Endothelial cell of umbilical vein (primary cell): ENCODE results near the gene ANKDD1A. TPM values are rescaled to one million over a fixed set of nuclear protein-coding genes. Genes with fewer than 3 reads are reported as not detected.

Experiments used
- BruUV-seq: library from RNA; stranded (reverse); fragments of 400-500 nt; replicated peaks from 2 replicates; lab custom pipeline; 2021; lab: Mats Ljungman, UMichigan
- CTCF ChIA-PET: fragments of 300-600, 350-600 bp; sonication (Branson Sonifier 250); formaldehyde crosslinking; loops from one replicate; lab custom pipeline; 2021; ENCODE audit warnings: antibody characterized with exemption, inconsistent platforms; lab: Charles Lee
- POLR2A ChIA-PET: fragments of 300-600, 350-600 bp; sonication (Branson Sonifier 250); formaldehyde crosslinking; loops from one replicate; lab custom pipeline; 2021; ENCODE audit warnings: antibody characterized with exemption, inconsistent platforms; lab: Charles Lee
- DNase-seq: peaks from one replicate; pipeline ENCODE4 v3.0.0-alpha.2; 2011; ENCODE audit warnings: low read depth, low spot score
- FAIRE-seq: peaks from 2 replicates; lab custom pipeline; 2011; peaks lifted over from hg19 to GRCh38; lab: Jason Lieb, UNC
- H2AFZ ChIP-seq: 2 replicates; pipeline ENCODE4 v1.6.0; 2012; ENCODE audit warnings: low read depth, low read length, control low read depth, inconsistent platforms
- H3K27ac ChIP-seq: 2 replicates; pipeline ENCODE4 v1.5.1; 2011; ENCODE audit warnings: low read depth, mild to moderate bottlenecking, control low read depth, low read length, moderate library complexity; ENCODE audit not compliant: insufficient read depth
- H3K27me3 ChIP-seq, 2 experiments: 2 replicates each; pipeline versions ENCODE4 v1.6.0 to v1.6.1; 2011; ENCODE audit warnings: low read length in 2 of 2, mixed read lengths in 1 of 2; ENCODE audit not compliant: control insufficient read depth in 2 of 2, insufficient read depth in 2 of 2
- H3K36me3 ChIP-seq, 2 experiments: 2 replicates in 1 of 2; 3 replicates in 1 of 2; pipeline ENCODE4 v1.5.1; 2011; ENCODE audit warnings: low read length in 2 of 2, mild to moderate bottlenecking in 1 of 2, moderate library complexity in 1 of 2; ENCODE audit not compliant: control insufficient read depth in 2 of 2, insufficient read depth in 2 of 2; ENCODE audit errors: extremely low read depth in 1 of 2
- H3K4me1 ChIP-seq: 3 replicates; pipeline ENCODE4 v1.5.1; 2011; ENCODE audit warnings: mild to moderate bottlenecking, low read length; ENCODE audit not compliant: control insufficient read depth, insufficient read depth; ENCODE audit errors: extremely low read depth
- H3K4me2 ChIP-seq: 2 replicates; pipeline ENCODE4 v1.6.1; 2011; ENCODE audit warnings: low read length, control low read depth, mixed read lengths; ENCODE audit not compliant: insufficient read depth
- H3K4me3 ChIP-seq, 3 experiments: fragments of 200-600 bp in 1 of 3; sonication (generic), shearing (Covaris generic) in 1 of 3; replicated peaks in 1 of 3; 2 replicates each; pipeline ENCODE4 v1.5.1; 2011 to 2016; ENCODE audit warnings: control low read depth in 3 of 3, low read length in 3 of 3, mild to moderate bottlenecking in 2 of 3, inconsistent platforms in 1 of 3, low read depth in 1 of 3, moderate library complexity in 1 of 3; ENCODE audit not compliant: insufficient read depth in 1 of 3
- H3K79me2 ChIP-seq: 2 replicates; pipeline ENCODE4 v1.6.0; 2012; ENCODE audit warnings: low read length, inconsistent platforms; ENCODE audit not compliant: control insufficient read depth, insufficient read depth
- H3K9ac ChIP-seq: replicated peaks from 2 replicates; pipeline ENCODE3; 2011; ENCODE audit warnings: low read length, control low read depth; ENCODE audit not compliant: insufficient read depth; ENCODE audit errors: extremely low read depth
- H3K9me1 ChIP-seq: replicated peaks from 3 replicates; pipeline ENCODE4 v1.6.0; 2011; ENCODE audit warnings: mild to moderate bottlenecking, low read length; ENCODE audit not compliant: control insufficient read depth, insufficient read depth; ENCODE audit errors: extremely low read depth
- H3K9me3 ChIP-seq: replicated peaks from 2 replicates; pipeline ENCODE4 v1.5.1; 2012; ENCODE audit warnings: low read length, inconsistent platforms; ENCODE audit not compliant: control insufficient read depth, insufficient read depth
- H4K20me1 ChIP-seq: replicated peaks from 2 replicates; pipeline ENCODE3; 2011; ENCODE audit warnings: mild to moderate bottlenecking, low read length; ENCODE audit not compliant: control insufficient read depth, insufficient read depth; ENCODE audit errors: extremely low read depth
- CTCF ChIP-seq, 2 donors: IDR thresholded peaks; 1 replicate in 1 of 2; 2 replicates in 1 of 2; pipeline ENCODE4 v1.5.1; 2011; ENCODE audit warnings: low read length in 2 of 2, mild to moderate bottlenecking in 2 of 2, moderate library complexity in 2 of 2, control low read depth in 1 of 2, inconsistent platforms in 1 of 2, low read depth in 1 of 2; ENCODE audit not compliant: insufficient read depth in 1 of 2; ENCODE audit errors: extremely low read depth in 1 of 2
- EZH2 ChIP-seq: IDR thresholded peaks from 2 replicates; pipeline ENCODE4 v1.6.1; 2012; ENCODE audit warnings: borderline replicate concordance, low read depth, mild to moderate bottlenecking, moderate library complexity, low read length, inconsistent platforms; ENCODE audit not compliant: severe bottlenecking
- GATA2 ChIP-seq: IDR thresholded peaks from 2 replicates; pipeline ENCODE4 v1.7.0; 2011; ENCODE audit warnings: low read depth, mild to moderate bottlenecking, moderate library complexity, mixed read lengths, low read length; ENCODE audit not compliant: insufficient read length, insufficient read depth
- JUN ChIP-seq: IDR thresholded peaks from 2 replicates; pipeline ENCODE4 v1.6.1; 2011; ENCODE audit warnings: borderline replicate concordance, low read depth; ENCODE audit not compliant: insufficient read length, insufficient read depth
- MAX ChIP-seq: IDR thresholded peaks from 2 replicates; pipeline ENCODE4 v1.6.1; 2011; ENCODE audit not compliant: insufficient read depth, insufficient read length
- MYC ChIP-seq: IDR thresholded peaks from one replicate; pipeline ENCODE4 v1.6.1; 2011; ENCODE audit warnings: mild to moderate bottlenecking, low read depth, low read length
- POLR2AphosphoS5 ChIP-seq: IDR thresholded peaks from 2 replicates; pipeline ENCODE4 v1.6.1; 2012; ENCODE audit warnings: low read depth, mild to moderate bottlenecking, control low read depth, low read length, moderate library complexity; ENCODE audit not compliant: insufficient read depth
- dilution Hi-C: fragments of 300-500 bp; cut with MboI; formaldehyde crosslinking; loops from one replicate; pipeline ENCODE4 v1.15.0; 2019; ENCODE audit warnings: low sequenced_read_pairs; ENCODE audit not compliant: extremely low pct_ligation_motif_present
- intact Hi-C: fragments of 100-400 bp; cut with micrococcal nuclease; formaldehyde crosslinking; loops from one replicate; pipeline ENCODE4 v1.10.0; 2022
- polyA plus RNA-seq, 4 experiments: library from polyadenylated mRNA; depleted of rRNA in 3 of 4; stranded (reverse) in 3 of 4; unstranded in 1 of 4; fragments of >200 nt; gene quantifications; 2 replicates each; pipeline versions ENCODE4 v1.2.1 to v1.2.3, GENCODE V29; 2011 to 2012; ENCODE audit warnings: missing spikeins in 1 of 4
- total RNA-seq: library from RNA; stranded (reverse); gene quantifications from 2 replicates; pipeline ENCODE4 v1.2.3, GENCODE V29; 2021

Gene ANKDD1A
- total and polyA plus RNA-seq, 2 donors (not counting 3 experiments of a cell fraction or from before 2014, with no cell fraction given), result 2.0 to 2.4 TPM

DNA sequence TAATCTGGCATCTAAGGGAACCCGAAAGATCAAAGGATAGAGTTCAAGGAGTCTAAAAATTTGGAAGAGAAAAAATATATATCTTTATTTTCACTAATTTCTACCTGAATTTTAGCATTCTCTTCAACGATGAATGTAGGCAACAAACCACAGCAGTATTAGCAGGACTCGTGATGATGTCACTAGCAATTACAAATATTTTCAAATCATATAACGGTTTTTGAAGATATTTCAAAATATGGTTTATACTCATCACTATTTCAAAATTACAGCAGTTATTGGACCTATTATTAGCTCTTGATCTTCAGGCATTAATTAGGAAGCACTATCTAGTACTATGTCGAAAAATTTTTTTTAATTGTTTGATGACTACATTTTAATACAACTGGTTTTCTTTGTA lies 27.0 kb upstream of the ANKDD1A start:
- H3K79me2 ChIP-seq, result no peaks in the 10 kb centered on the region
- CTCF ChIA-PET, result interaction anchor here (1.1 to 1.4 kb wide), 4 partner anchors 9 to 47 kb away, joined by 3 to 4 read pairs (median 4); no protein-coding TSS in a partner anchor
- dilution Hi-C loops (no loop called here), intact Hi-C loops (loop anchor here (1.0 kb wide), 1 partner anchor 10 kb away; no protein-coding TSS in a partner anchor)
- no peak overlapping the region for H2AFZ ChIP-seq
- peaks cover 18% of the 10 kb centered on the region for H3K4me1 ChIP-seq
- no TSS peak for BruUV-seq
- H3K4me2 ChIP-seq, result no peak overlapping the region
- no peaks in the 10 kb centered on the region for H3K9me3 ChIP-seq
- H3K27me3 ChIP-seq, result no peaks in the 10 kb centered on the region
- no peak for TF ChIP-seq GATA2
- TF ChIP-seq CTCF (IDR thresholded peaks at IDR 0.05; ENCODE audit: extremely low read depth in 1 of 2, insufficient read depth in 1 of 2, low read depth in 1 of 2, low read length in 2 of 2), result no peak
- TF ChIP-seq POLR2AphosphoS5, result no peak
- peak overlapping the region; percentile 74 for H3K27ac ChIP-seq
- DNase-seq, result no peak
- no peaks in the 10 kb centered on the region for H3K36me3 ChIP-seq
- no peak for FAIRE-seq
- H3K9ac ChIP-seq, result no peak overlapping the region
- no peak overlapping the region for H3K4me3 ChIP-seq
- POLR2A ChIA-PET, result no interaction called here
- no peaks in the 10 kb centered on the region for H4K20me1 ChIP-seq
- H3K9me1 ChIP-seq, result no peaks in the 10 kb centered on the region

DNA sequence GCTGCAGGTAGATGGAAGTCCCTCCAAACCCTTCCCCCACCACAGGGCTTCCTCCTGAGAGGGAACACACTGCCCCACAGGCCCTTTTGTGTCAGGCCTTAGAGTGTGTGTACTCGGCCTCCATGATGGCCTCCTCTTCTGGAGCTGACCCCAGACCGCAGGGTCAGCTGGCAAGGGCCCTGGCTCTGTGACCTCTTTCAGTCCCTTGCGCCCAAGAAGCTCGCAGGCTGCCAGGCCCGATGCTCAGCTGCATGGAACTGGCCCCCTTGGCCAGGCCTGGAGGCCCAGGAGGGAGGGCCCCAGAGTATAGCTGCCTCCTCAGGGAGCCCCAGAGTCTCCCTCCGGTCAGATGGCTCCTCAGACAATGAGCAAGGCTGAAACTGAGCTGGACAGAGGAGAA lies 23.4 kb upstream of the ANKDD1A start:
- H3K9me3 ChIP-seq, result no peaks in the 10 kb centered on the region
- dilution Hi-C loops, result no loop called here
- H3K4me1 ChIP-seq, result peaks cover 16% of the 10 kb centered on the region
- CTCF ChIA-PET, result interaction anchor here (0.8 to 2.3 kb wide), 2 partner anchors 17 to 18 kb away, joined by 3 to 5 read pairs; no protein-coding TSS in a partner anchor
- no peaks in the 10 kb centered on the region for H3K36me3 ChIP-seq
- TF ChIP-seq MYC (no peak), JUN (no peak), GATA2 (no peak), EZH2 (no peak), MAX (no peak), POLR2AphosphoS5 (no peak)
- H3K27me3 ChIP-seq, result no peaks in the 10 kb centered on the region
- H3K9ac ChIP-seq, result no peak overlapping the region
- no peak overlapping the region for H2AFZ ChIP-seq
- no peak overlapping the region for H3K27ac ChIP-seq
- H4K20me1 ChIP-seq, result no peaks in the 10 kb centered on the region
- no peak for FAIRE-seq
- no peak overlapping the region for H3K4me2 ChIP-seq
- intact Hi-C loops, result no loop called here
- BruUV-seq, result no TSS peak
- DNase-seq, result no peak
- no peaks in the 10 kb centered on the region for H3K9me1 ChIP-seq
- POLR2A ChIA-PET, result no interaction called here
- H3K79me2 ChIP-seq, result no peaks in the 10 kb centered on the region
- H3K4me3 ChIP-seq, result no peak overlapping the region
